LNCAP (cell line): Measurements from ENCODE around the gene IL10RA.

Experiments
- TF ChIP-seq, protein P1 (sequence below): fragments of 450-650 bp; IDR thresholded peaks from 2 replicates; pipeline ENCODE4 v1.5.1; 2017; ENCODE audit warnings: mild to moderate bottlenecking

Gene IL10RA

DNA sequence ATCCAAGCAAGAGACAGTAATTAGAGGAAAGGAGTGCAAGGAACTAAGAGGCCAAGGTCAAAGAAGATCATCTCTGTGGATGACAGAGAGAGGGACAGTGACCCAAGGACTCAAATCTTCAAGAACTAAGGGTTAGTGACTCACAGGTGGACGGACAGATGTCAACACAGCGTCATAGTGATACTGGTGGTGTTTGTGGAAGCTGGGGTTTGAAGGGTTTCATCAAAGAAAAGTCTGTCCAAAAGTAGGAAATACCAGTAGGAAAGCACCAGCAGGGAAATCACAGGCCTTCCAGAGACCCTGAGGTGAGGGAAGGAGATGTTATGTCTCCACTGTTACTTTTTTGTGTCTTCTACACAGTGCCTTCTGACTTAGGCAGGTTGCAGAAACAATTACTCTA, 32.2 kb downstream of the IL10RA start:
- TF ChIP-seq, protein P1, sequence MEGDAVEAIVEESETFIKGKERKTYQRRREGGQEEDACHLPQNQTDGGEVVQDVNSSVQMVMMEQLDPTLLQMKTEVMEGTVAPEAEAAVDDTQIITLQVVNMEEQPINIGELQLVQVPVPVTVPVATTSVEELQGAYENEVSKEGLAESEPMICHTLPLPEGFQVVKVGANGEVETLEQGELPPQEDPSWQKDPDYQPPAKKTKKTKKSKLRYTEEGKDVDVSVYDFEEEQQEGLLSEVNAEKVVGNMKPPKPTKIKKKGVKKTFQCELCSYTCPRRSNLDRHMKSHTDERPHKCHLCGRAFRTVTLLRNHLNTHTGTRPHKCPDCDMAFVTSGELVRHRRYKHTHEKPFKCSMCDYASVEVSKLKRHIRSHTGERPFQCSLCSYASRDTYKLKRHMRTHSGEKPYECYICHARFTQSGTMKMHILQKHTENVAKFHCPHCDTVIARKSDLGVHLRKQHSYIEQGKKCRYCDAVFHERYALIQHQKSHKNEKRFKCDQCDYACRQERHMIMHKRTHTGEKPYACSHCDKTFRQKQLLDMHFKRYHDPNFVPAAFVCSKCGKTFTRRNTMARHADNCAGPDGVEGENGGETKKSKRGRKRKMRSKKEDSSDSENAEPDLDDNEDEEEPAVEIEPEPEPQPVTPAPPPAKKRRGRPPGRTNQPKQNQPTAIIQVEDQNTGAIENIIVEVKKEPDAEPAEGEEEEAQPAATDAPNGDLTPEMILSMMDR: no peak

DNA sequence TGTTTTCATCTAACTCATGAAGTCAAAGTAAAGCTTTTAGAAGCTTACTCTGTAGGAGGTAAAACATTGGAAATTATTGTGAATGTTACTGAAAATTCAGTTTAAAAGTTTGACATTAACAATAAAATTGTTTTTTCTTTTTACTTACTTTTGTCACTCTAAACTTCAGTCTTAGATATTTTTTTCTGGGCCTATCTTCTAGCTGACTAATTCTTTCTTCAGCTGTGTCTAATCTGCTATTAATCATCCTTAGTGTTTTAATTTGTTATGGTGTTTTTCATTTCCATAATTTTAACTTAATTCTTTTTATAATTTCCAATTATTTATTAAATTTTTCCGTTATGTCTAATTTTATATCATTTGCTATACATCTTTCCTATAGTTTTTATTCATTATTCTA, 35.0 kb downstream of the IL10RA start:
- TF ChIP-seq, protein P1: no peak

DNA sequence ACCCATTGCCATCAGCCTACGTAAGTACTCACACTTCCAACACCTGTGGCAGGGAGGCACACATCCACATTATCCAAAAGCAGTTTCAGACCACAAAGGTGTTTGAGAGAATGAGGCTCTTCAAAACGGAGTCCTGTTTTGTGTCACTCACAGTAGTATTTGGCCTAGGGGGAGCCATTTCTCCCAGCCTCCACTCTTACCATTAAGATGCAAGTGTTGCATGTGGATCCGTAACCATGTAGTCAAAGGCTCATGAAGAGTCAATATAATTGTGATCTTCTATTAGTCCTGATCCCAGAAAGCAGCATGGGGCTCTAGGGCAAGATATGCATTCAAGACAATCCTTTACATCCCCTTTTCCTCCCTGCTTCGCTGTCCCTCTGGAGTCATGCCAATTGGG, 41.5 kb downstream of the IL10RA start:
- TF ChIP-seq, protein P1: no peak

DNA sequence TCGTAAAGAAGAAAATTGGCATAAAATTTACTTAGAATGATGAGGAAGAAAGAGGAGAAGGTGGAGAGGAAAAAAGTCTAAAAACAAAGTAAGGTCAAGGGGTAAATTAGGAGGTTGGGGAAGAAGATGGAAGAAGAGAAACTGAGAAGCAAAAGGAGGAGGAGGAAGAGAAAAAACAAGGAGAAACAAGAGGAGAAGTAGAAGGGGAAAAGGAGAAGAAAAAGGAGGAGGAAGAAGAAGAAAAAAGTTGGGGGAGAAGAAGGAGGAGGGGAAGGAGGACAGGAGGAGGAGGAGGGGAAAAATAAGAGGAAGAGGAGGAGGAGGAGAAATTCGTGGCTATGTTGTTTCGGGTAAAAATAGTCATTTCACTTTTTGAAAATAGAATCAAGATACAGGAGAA, 42.4 kb downstream of the IL10RA start:
- TF ChIP-seq, protein P1: no peak

DNA sequence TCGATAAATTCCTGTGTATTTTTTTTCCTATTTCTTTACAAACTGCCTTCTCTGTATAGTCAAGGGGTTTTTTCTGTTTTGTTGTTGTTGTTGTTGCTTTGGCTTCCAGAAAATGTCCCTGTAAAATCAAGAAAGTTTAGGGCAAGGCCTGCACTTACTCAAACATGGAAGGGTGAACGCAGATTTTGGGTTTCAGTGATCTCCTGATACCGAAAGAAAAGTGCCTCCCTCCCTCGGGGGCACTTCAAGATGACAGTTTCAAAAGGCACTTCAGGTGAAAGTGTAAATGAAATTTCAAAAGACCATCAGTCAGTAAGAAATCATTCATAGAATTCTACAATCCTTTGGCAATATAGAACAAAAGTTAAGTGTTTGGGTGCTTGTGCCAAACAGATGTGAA, 47.2 kb downstream of the IL10RA start:
- TF ChIP-seq, protein P1: no peak

DNA sequence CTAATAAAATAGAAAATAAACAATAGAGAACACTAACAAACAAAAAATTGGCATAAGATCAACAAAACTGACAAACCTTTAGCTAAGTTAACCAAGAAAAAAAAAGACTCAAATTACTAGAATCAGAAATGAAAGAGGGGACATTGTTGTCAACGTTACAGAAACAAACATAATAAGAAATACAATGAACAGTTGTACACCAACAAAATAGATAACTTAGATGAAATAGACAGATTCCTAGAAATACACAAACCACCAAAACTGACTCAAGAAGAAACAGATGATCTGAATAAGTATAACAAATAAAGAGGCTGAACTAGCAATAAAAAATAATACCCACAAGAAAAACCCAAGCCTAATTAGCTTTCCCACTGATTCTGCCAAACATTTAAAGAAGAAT, 55.9 kb downstream of the IL10RA start:
- TF ChIP-seq, protein P1: no peak

DNA sequence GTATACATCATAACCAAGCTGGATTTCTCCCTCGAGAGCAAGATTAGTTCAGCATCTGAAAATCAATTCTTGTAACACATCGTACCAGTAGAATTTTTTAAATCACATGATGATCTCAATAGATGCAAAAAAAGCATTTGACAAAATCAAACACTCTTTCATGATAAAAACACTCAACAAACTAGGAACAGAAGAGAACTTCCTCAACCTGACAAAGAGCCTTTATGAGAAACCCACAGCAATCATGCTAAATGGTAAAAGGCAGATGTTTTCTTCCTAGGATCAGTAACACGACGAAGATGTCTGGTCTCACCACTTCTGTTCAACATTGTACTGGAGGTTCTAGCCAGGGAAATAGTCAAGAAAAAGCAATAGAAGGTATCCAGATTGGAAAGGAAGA, 56.6 kb downstream of the IL10RA start:
- TF ChIP-seq, protein P1: no peak

DNA sequence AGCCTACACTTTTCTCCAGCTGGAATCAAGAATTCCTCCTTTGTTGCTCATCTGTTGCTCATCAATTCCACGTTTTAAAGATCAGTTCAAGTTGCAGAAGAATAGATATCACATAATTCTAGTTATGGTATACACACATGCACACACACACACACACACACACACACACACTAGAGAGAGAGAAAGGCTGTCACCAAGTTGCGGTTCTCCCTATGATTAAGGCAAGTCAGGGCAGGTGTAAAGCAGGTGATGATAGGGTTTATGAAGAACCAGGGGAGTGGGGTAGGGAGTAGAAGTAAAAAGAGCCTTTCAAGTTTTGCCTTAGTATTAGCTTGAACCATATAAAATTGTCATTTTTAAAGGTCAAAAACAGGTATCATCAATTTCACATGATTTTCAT, 59.0 kb downstream of the IL10RA start:
- TF ChIP-seq, protein P1: no peak
